Activated CD8-positive, alpha-beta memory T cell treated with anti-CD3 and anti-CD28 coated beads for 24 hours (primary cell): ENCODE measurements around the gene ZNF691.
"Not testable (repeated sequence)": the region's sequence is repeated elsewhere in the genome, so short reads cannot be mapped to it uniquely, and the experiment has no call there.

Source experiments
- DNase-seq: peaks from one replicate; pipeline ENCODE4 v3.0.0-alpha.2; 2020

Gene ZNF691, protein sequence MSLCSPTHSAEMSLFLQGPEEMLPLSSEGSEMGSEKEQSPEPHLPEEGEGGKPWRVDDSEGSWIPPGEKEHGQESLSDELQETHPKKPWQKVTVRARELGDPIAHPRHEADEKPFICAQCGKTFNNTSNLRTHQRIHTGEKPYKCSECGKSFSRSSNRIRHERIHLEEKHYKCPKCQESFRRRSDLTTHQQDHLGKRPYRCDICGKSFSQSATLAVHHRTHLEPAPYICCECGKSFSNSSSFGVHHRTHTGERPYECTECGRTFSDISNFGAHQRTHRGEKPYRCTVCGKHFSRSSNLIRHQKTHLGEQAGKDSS

DNA sequence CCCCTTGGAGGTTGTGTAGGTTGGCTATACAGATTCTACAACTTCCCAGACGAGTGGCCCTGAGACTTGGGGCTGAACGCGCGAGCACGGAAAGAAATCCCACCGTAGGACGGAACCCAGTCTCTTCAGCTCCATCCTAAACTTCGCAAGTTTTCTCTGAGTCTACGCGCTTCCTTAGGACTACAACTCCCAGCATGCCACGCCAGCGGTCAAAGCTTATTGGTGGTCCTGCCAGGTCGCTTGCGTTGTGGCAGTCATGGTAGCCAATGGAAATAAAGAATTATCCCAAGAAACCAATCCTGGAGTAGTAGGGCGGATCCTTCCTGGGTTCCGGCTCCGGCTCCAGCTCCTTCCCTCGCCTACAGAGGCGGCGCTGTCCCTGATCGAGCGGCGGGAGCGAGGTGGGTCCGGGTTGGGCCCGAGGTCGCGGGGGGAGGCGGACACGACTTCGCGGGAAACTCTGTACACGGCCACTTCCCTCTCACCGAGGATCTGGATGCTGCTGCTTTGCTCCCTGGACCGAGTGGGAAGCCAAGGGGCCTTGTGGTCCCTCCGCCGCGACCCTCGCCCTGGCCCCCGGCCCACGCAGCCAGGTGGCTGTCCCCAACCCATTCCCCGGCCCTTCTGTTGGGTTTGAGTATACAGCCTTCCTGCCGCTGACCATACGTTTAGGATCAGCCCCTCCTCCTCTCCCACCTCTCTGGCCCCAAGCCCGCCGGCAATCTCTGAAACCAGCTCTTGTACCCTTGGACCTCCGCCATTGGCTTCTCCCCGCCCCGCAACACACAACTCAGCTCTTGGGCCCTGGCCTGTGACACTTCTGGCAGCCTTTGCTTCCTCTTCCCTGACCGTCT, at the start of gene ZNF691:
ZNF691 (plus strand) TSS at position 357 of the 854 bp plus-strand sequence. CDS start 3,046 bp downstream, outside the sequence.
- DNase-seq: peak; percentile 88

DNA sequence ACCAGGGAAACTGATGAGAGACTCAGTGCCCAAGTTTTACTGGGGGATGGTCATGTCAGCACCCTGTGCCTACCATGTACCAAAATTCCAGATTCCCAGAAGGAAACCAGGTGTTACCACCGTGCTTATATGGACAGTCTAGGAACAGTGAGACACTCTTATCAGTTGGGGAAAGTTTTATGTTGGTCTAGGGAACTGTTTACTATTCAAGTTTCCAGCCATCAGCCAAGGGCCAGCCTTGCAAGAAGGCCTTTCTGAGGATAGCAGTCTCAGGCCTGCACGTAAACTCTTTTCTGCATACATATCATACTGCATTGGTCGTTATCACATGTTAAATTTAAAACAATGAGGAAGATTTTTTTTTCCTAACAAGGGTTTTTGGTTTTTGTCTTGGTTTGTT, 49.0 kb upstream of the ZNF691 start:
- no peak for DNase-seq

DNA sequence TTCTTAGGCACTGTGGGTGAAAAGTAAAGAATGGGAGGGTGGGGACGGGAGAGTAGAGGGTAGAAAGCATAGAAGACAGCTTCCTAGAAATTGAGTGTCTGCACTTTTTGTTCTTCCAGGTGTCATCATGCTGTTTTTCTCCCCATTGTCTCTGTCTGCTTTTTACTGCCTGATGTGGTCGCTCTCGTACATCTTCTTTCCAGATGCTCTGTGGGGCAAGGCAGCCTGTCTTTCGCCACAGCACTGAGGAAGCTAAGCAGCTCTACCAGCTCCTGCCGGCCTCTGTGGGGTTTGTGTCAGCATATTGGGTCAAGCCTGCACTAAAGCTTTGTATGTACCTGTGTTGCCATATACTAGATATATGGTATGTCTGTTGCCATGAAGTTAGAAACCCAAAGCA, 48.4 kb upstream of the ZNF691 start:
- DNase-seq: no peak

DNA sequence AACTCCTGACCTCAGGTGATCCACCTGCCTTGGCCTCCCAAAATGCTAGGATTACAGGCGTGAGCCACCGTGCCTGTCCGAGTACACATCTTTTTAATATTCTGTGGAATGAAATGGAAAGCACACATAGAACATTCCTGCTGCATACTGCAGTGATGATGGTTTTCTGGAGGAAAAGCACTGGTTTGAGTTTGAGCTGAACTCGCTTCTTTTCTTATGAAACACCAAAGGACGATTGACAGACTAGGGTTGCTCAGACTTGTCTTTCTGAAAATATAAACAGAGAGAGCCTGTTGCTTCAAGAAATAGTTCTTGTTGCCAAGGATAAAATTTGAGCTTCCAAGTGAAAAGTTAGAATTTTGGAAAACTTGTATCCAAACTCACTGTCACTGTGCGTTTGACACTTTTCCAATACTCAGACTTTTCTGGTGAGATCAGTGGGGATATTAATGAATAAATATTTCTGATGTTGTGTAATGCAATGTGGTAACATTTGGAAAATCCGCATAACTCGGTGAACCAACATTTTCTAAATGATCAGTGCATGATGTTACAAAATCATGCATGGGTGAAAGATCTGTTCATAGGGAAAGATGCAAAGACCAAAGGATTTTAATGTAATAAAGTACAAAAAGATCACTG, 44.5 kb upstream of the ZNF691 start:
- no peak for DNase-seq

DNA sequence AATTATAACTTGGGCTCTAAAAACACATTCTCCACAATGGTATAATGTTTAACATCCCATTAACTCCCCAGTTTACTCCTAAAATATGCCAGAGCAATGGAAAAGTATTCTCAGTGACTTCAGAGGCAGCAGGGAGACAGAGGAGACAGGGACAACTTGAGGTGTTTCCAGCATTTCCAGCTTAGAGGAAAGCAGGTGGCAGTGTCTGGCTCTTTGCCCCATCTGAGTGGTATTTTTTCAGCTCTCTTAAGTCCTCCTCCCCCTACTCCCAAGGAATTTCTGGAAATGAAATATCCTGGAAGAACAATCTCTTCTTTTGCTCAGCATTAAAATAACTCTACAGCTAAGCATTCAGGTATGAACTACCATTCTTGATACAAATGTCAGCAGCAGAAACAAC, 40.2 kb upstream of the ZNF691 start:
- no peak for DNase-seq

DNA sequence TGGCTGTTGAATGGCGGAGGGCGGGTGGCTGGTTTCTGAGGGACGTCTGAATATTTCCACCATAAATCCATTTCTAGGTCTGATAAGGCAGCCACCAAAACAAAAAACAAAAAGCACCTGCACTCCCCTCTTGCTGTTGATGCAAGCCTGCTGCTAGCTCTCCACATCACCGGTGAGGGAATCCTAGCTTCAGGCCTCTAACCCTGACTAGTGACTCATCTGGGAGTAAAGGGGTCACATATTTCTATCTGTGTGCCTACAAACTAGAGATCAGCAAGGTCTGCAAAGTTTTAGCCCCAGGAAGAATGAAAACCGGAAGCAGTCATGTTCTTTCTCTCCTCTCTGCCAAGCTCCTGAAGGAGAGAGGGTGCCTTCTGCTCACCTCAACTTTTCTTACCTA, 39.8 kb upstream of the ZNF691 start:
- DNase-seq: no peak

DNA sequence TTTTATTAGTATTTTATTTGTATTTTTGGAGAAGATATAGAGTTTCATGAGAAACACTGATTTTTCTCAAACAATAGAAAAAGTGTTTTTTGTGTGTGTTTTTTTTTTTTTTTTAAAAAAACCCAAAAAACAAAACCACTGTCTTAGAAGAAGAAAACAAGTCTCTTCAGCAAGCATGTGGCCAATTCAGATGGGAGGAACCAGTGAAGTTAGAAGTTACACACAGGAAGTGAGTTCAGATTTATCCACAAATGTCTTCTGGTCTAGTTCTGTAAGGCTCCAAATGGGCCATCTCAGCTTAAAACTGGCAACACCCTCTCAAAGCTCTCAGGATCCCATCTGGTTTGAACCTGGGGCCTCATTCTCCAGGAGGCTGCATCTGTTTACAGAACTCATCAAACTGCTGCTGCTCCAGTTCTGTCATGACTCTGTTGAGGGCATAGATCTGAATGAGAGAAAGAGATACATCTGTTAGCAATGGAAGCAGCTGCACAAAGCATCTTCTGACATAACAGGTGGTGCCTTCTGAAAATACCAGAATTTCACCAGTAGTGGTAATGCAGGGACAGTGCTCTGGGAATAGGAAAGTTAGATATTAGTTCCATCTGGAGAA, 39.3 kb upstream of the ZNF691 start:
- no peak for DNase-seq

DNA sequence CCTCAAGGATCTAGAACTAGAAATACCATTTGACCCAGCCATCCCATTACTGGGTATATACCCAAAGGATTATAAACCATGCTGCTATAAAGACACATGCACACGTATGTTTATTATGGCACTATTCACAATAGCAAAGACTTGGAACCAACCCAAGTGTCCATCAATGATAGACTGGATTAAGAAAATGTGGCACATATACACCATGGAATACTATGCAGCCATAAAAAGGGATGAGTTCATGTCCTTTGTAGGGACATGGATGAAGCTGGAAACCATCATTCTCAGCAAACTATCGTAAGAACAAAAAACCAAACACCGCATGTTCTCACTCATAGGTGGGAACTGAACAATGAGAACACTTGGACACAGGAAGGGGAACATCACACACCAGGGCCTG, 31.6 kb upstream of the ZNF691 start:
- not testable (repeated sequence) for DNase-seq

DNA sequence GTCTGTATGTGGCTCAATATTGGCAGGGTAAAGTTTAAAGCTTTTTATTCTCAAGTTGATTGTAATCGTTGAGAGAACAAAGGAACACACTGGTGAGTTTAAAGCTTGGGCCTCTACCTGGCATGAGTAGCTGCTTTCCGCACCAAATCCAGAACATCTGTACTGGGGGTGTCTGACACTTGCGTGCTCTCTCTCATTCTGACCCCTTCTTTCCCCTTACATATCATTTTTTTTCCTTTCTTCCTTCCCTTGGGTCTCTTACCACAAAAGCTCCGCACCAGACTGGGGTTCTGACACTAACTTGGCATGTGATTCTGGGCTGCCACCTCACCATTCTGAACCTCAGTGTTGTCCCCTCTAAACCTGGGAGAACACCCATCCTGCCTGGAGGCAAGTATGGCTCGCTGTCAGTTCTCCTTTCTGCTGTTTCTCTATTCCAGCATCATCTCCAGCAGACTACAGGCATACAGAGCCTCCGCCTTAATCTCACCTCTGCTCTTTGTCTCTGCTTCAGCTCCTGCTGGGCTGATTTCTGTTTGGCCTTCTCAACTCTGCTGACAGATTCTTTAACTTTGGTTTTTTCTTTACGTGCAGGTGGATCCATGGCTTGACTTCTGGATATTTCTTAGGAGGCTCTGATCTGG, 30.4 kb upstream of the ZNF691 start:
- DNase-seq: no peak

DNA sequence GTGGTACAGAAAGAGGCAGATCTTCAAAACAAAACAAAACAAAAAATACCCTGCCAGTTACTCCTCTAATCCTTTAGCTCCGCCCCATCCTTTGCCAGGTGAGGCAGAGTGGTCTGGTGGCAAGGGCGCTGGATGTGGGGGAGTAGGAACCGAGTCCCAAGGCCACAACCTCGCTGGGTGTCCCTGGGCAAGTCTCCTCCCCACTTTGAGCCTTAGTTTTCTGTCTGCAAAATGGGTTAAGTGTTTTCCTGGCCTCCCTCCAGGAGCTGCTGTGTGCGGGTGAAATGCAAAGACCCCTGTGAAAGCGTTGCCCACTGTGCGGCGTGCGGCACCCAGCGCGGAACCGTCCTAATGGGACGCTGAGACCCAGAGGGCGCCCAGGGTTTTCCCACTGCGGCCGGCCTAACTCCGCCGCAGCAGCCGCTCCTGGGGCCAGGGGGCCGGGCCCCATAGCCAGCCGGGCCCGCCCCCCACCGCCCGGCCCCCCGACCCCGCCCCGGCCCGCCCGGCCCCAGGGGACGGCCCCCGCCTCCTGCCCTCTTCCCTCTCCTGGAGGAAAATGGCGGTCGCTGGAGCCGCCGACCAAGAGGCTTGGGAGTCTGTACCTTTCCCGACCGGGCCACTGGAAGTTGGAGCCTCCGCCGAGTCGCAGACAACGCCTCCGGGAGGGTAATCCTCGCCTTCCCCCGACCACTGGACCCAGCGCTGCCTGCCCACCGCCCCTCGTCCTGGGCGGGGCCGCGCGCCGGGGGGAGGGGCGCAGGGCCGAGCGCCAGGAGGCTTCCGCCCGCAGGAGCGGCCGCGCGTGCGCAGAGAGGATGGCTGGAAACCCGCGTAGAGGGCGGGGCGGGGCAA, 29.6 kb upstream of the ZNF691 start, which contains the start of the genes ERMAP and SVBP:
ERMAP (plus strand) TSS at position 538 of the 855 bp plus-strand sequence. CDS start 13,327 bp downstream, outside the sequence.
SVBP (minus strand) TSS at position 813 of the 855 bp plus-strand sequence. CDS start 853 bp downstream, outside the sequence.
- DNase-seq: peak; percentile 98

DNA sequence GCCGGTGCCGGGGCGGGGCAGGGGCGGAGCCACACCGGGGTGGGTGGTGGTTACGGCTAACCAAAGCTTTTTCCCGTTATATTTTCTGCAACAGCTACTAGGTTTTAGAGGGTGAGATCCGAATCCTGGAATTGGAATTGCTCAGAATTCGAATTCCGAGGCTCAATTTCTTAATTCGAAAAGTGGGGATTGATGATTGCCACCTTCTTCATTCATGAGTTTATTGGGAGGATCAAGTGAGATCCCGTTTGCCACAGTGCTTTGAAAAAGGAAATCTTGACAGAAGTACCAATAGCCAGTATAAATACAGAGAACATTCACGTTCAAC, 29.0 kb upstream of the ZNF691 start:
- DNase-seq: no peak

DNA sequence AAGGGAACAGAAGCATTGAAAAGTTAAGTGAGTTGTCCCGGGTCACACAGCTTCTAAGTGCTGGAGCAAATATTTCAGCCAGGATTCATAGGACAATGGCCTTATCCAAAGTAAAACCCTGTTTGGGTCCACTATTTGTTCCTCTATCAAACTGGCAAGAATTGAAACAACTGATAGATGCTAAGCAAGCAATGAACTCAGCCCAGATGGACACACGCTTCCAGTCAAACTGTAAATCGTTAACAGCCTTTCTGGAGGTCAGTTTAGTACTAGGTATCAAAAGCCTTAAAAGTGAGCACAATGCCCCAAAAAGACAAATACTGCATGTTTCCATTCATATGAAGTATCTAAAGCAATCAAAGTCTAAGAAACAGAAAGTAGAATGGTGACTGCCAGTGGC, 28.4 kb upstream of the ZNF691 start:
- no peak for DNase-seq

DNA sequence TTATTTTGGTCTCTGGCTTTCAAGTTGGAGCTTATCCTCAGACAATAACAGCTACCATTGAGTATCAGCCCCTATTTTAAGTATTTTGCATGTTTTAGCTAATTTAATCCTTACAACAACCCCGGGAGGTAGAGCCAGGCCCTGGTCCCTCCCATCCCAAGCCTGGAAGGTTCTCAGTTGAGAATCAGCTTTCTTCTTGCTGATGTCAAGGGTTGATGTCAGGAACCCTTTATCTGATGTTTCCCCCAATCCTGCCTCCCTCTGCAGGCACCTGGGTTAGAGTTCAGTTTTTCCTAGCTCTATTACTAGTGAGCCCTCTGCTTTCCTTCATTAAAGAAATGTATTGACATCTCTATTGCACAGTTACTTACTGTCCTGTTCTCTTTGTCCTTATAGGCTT, 25.6 kb upstream of the ZNF691 start:
- DNase-seq: no peak

DNA sequence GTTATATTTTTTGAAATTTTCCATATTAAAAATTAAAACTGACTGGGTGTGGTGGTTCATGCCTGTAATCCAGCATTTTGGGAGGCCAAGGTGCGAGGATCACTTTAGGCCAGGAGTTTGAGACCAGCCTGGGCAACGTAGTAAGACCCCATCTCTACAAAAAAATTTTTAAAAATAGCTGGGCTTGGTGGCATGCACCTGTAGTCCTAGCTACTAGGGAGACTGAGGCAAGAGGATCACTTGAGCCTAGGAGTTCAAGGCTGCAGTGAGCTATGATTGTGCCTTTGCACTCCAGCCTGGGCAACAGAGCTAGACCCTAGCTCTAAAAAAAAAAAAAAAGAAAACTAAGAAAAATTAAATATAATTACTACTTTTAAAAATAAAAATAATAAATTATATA, 24.7 kb upstream of the ZNF691 start:
- DNase-seq: no peak

DNA sequence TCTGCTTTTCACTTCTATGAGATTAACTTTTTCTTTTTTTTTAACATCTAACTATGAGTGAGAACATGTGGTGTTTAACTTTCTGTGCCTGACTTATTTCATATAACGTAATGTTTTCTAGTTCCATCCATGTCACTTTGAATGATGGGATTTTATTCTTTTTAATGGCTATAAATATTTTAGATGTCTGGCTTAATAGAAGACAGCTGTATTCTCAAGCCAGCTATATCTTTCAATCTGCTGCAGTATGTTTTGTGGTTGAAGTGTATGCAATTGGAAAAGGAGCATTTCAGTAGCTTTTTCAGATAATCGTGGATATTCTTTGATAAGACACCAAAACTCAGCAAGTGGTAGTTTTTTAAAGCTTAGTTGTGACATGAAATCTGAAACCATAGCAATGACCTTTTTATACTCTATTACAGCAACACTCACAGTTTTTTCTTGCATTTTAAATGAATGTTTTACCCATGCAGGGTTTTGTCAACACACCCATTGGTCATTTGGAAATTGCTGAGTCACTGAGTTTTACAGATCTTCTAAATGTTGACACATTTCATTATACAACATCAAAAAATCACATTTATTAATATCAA, 23.5 kb upstream of the ZNF691 start:
- DNase-seq: no peak

DNA sequence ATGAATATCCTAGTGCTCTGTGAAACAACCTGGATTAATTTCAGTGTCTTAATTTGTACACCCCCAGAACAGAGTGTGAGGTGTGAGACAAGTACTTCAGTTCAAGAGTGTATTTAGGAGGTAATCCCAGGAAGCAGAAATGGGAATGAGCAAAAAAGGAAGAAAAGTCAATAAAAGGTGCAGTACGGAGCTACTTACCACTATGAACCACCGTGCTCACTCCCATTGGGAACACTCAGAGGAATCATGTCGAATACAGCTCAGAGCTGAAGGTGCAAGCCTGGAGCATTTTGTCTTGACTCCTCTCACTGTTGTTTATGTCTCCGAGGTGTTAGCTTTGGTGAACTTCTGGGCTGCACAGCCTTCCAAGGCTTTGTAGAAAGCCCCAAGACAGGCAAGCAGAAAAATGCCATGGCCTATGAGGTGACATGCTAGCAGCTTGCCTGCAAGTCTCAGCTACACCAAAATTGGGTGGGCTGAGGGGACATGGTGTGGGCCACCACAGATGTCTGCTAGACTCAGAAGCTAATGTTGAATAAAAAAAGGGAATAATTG, 21.9 kb upstream of the ZNF691 start:
- no peak for DNase-seq

DNA sequence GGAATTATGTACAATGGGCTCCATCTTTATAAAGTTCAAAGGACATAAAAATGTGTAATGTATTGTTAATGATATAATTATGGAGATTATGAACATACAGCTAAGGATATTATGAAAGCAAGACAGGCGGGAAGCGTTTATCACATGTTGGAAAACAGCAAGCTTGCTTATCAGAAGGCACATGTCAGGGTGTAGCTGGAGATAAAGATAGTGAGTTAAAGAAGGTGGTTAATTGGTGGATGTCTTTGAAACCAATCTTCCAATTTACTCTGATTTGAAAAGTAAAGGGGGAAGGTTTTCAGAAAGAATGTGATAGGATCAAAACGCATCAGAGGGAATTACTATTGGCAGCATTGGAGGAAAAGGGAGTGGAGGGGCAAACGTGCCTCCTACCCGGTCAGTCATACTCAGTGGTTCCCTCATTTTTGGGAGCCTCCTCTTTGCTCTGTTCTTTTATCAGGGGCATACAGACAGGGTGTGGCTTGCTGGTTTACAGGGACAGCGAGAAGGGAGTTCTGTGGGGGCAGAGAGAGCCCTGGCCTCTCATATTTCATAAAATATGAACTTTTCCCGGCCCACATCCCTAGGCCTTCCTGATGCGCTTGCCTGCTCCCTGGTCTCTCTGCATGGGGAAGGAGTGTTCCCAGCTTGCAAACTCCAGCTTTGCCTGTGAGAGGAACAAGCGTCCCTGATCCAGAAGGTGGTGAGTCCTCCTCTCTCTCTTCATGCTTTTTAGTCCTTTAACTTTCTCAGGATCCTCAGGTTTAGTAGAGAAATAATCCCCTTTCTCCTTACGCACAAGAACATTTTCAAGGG, 21.2 kb upstream of the ZNF691 start:
- no peak for DNase-seq

DNA sequence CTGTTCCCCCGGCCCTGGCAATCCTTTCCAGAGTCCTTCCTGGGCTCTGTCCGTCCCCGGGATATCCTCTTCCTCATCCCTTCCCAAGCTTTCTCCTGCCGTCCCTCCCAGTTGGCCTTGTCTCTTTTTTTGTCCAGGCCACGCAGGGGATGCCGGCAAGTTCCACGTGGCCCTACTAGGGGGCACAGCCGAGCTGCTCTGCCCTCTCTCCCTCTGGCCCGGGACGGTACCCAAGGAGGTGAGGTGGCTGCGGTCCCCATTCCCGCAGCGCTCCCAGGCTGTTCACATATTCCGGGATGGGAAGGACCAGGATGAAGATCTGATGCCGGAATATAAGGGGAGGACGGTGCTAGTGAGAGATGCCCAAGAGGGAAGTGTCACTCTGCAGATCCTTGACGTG, 15.8 kb upstream of the ZNF691 start:
- no peak for DNase-seq

DNA sequence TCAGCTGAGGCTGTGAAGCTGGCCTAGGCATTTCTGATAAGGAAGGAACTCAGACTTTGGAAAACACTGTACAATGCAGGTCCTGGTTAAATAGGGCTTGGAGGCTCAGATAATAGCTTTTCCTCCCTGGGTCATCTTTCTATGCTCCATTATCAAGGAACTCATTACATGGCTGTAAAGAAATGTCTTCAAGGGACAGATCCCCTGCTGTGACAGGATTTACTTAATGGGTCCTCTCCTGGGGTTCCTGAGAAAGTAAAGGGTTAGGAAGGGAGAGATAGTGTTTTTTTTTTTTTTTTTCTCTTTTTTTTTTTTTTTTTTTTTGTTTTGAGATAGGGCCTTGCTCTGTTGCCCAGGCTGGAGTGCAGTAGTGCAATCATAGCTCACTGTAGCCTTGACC, 15.1 kb upstream of the ZNF691 start:
- no peak for DNase-seq

DNA sequence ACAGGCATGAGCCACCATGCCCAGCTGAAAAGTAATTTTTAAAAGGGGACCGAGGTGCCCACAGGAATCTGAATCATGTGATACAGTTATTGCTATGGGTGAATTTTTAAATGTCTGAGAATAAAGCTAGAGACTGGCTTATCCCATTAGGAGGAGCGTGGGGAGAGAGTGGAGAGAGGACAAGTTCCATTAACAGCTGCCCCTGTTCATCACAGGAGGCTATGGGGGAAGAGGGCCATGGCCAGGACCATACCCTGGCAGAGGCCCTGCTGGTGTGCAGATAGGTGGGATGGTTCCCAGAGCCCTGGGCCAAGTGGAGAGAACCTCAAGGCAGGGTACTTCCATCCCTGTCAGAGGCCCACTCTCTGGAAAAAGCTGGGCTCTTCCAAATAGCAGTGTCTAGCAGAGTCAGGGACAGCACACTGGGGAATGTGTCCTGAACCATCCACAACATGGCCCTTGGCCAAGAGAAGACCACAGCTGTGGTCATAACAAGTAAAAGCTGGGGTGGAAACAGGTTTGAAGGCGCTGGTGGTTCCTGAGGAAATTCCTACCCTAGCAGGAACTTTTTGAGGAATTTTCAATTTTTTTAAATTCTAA, 13.7 kb upstream of the ZNF691 start:
- no peak for DNase-seq
